GM12801 (cell line): Measurements from ENCODE around the gene COL6A1.

Source experiments
- CTCF ChIP-seq: IDR thresholded peaks from one replicate; pipeline ENCODE4 v1.5.1; 2011; ENCODE audit warnings: control low read depth; ENCODE audit not compliant: insufficient read length; ENCODE audit errors: extremely low read depth

COL6A1 gene

GRCh38 chr21:45966791-45967394 lies 14.7 kb upstream of the COL6A1 start:
- no peak for TF ChIP-seq CTCF

- no peak for TF ChIP-seq CTCF
Observed at GRCh38 chr21:45969921-45970673, 11.5 kb upstream of the COL6A1 start.

- TF ChIP-seq CTCF, result no peak
Observed at GRCh38 chr21:45970674-45971615, 10.6 kb upstream of the COL6A1 start.

GRCh38 chr21:45971616-45972352 lies 9.8 kb upstream of the COL6A1 start:
- no peak for TF ChIP-seq CTCF

GRCh38 chr21:45972353-45972715 lies 9.2 kb upstream of the COL6A1 start:
- TF ChIP-seq CTCF, result no peak

- TF ChIP-seq CTCF, result no peak
Observed at GRCh38 chr21:45972716-45973474, 8.7 kb upstream of the COL6A1 start.
